HG02852 (cell line): ENCODE measurements around the gene TRMT61B.
A peak's percentile ranks its signal among the peaks of the same experiment; 100 is the strongest.

Experiments used
- ATAC-seq: cut with Tn5 transposase; IDR thresholded peaks from one replicate; pipeline ENCODE4 v1.9.1; 2021; ENCODE audit warnings: mild to moderate bottlenecking, moderate library complexity; ENCODE audit not compliant: unreplicated experiment

TRMT61B gene

GRCh38 chr2:28870146-28870891 lies at the start of gene TRMT61B:
Gene TRMT61B, minus strand, starts transcription at chr2:28870309. Its CDS starts 32 bp downstream, at chr2:28870277.
- peak; percentile 97 for ATAC-seq

GRCh38 chr2:28915939-28916338 lies 45.8 kb upstream of the TRMT61B start:
- ATAC-seq: no peak

- no peak for ATAC-seq
Observed at GRCh38 chr2:28909655-28910353, 39.7 kb upstream of the TRMT61B start.

- no peak for ATAC-seq
Observed at GRCh38 chr2:28908172-28908571, 38.1 kb upstream of the TRMT61B start.

- no peak for ATAC-seq
Observed at GRCh38 chr2:28906821-28907220, 36.7 kb upstream of the TRMT61B start.

GRCh38 chr2:28906376-28906775 lies 36.3 kb upstream of the TRMT61B start:
- no peak for ATAC-seq

- ATAC-seq: no peak
Observed at GRCh38 chr2:28905533-28905932, 35.4 kb upstream of the TRMT61B start.

- ATAC-seq: no peak
Observed at GRCh38 chr2:28904802-28905457, 34.8 kb upstream of the TRMT61B start.

GRCh38 chr2:28904295-28904694 lies 34.2 kb upstream of the TRMT61B start:
- ATAC-seq: no peak

- no peak for ATAC-seq
Observed at GRCh38 chr2:28902584-28902983, 32.5 kb upstream of the TRMT61B start.

- ATAC-seq: no peak
Observed at GRCh38 chr2:28901841-28902240, 31.7 kb upstream of the TRMT61B start.

GRCh38 chr2:28901202-28901601 lies 31.1 kb upstream of the TRMT61B start:
- ATAC-seq: no peak

GRCh38 chr2:28898048-28898447 lies 27.9 kb upstream of the TRMT61B start:
- ATAC-seq: no peak

GRCh38 chr2:28896906-28897305 lies 26.8 kb upstream of the TRMT61B start:
- ATAC-seq: no peak

- peak; percentile 34 for ATAC-seq
Observed at GRCh38 chr2:28895189-28895893, 25.2 kb upstream of the TRMT61B start.

- ATAC-seq: peak; percentile 87
Observed at GRCh38 chr2:28894470-28895188, 24.5 kb upstream of the TRMT61B start, which contains the start of gene WDR43. Gene WDR43, plus strand, starts transcription at chr2:28894667. Its CDS starts 32 bp downstream, at chr2:28894699.

- no peak for ATAC-seq
Observed at GRCh38 chr2:28893488-28893887, 23.4 kb upstream of the TRMT61B start.

GRCh38 chr2:28880193-28880592 lies 10.1 kb upstream of the TRMT61B start:
- ATAC-seq: no peak

- ATAC-seq: no peak
Observed at GRCh38 chr2:28871620-28872019, 1.5 kb upstream of the TRMT61B start.

- no peak for ATAC-seq
Observed at GRCh38 chr2:28869494-28870145, 489 bp downstream of the TRMT61B start.
